HT-29 (cell line): Measurements from ENCODE around the gene TEDC1. TPM values are rescaled to one million over a fixed set of nuclear protein-coding genes. Genes with fewer than 3 reads are reported as not detected.
"Not testable (repeated sequence)": the region's sequence is repeated elsewhere in the genome, so short reads cannot be mapped to it uniquely, and the experiment has no call there.

Source experiments
- DNase-seq: peaks from one replicate; pipeline ENCODE4 v3.0.0-alpha.2; 2015; ENCODE audit warnings: low spot score
- total RNA-seq: library from RNA; depleted of rRNA; stranded (reverse); fragments of >200 nt; shearing (Covaris generic); gene quantifications from 2 replicates; pipeline ENCODE4 v1.2.3, GENCODE V29; 2014; rRNA removed

The TEDC1 gene
- total RNA-seq, 1 experiment from 2014 or later: 140 TPM

DNA sequence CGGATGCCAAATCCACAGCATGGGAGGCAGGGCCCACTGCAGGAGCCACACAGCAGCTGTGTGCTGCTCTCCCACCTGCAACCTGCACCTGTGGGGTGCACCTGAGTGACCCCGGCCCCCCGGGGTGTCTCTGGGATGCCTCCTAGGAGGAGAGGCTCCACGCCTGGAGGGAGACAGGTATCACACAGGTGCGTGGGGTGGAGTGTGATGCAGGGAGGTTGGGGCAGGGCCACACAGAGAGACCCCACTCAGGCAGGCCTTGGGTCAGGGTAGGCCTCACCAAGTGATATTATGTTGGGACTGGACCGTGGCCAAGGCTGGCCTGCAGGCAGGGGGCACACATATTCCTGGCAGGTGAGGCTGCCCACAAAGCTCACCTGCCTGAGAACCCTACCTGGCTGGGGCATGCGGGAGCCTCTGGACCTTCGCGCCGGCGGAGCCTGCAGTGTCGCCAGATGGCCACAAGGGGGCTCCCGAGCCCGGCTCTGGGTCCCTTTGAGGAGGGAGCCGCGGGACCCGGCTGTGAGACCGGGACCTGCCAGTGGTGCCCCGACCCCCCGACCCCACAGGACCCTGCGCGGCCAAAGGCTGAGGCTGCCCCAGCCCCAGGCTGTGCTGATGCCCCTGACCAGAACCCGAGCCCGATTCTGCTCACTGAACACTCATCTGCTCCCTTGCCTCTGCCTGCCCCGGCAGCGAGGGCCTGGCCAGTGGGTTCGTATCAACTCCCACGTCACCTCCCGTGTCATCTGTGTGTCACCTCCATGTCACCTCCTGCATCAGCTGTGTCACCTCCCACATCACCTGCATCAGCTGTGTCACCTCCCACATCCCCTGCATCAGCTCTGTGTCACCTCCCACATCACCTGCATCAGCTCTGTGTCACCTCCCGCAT, 46.8 kb downstream of the TEDC1 start:
- DNase-seq: peak; percentile 53

GRCh38 chr14:105538481-105539049, 47.5 kb downstream of the TEDC1 start:
- DNase-seq: no peak

DNA sequence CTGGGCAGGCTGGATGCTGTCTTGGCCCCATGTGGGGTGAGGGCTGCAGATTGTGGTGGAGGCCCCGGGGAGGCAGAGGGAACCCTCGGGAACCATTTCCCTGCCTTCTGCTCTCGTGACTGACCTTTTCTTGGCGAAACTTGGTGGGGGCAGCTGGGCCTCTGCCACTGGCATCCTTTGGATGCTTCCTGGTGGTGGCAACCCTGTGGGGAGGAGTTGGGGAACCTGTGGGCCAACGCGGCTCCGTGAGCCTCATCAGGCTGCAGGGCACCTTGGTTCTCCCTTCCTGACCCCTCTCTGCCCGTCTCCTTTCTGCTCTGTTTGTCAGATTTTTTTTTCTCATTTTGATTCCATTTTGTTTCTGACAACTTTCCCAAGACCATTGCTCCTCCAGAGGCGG, 49.8 kb downstream of the TEDC1 start:
- DNase-seq: no peak

DNA sequence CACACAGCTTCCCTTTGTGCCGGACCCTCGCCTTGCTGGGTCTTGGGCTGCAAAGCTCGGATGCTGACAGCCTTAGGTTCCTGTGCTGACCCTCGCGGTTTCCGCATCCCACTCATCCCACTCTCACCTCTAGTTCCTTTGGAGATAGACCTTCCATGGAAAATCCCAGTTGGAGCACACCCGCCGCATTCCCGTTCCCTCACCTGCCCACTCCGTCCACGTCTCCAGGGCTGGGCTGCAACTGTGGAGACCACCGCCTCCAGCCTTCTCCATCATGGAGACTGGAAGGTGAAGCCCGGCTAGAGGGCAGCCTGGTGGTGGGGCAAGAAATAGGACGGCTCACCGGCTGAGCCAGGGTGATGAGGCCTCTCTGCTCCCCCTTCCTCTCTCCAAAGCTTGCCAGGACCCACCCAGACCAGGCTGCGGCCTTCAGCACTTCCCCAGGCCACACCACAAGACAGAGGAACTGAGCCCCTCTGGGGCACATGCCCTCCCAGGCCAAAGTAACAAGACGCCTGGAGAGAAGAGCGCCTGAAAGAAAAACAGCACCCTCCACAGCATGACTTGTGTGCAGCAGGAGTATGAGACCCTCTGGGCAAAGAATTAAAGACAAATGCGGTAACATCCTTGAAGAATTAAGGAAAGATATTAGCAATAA, 50.3 kb downstream of the TEDC1 start:
- DNase-seq: no peak

DNA sequence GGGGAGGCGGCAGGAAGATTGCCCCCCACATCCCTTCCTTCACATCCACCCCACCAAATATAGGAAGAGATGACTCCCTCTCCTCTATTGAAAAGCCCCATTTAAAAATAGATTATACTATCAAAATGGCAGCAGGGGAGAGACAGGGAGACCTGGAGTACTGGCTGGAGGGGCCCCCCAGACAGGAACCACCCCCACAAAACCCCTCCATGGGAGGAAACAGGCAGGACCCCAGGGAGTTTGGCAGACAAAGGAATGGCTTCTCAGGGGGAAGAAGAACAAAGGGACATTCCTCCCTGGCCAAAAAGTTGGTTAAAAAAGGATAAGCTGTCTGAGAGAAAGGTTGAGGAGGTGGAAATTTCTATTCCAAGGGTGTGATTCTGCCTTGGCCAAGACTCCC, 54.6 kb downstream of the TEDC1 start:
- DNase-seq: not testable (repeated sequence)

DNA sequence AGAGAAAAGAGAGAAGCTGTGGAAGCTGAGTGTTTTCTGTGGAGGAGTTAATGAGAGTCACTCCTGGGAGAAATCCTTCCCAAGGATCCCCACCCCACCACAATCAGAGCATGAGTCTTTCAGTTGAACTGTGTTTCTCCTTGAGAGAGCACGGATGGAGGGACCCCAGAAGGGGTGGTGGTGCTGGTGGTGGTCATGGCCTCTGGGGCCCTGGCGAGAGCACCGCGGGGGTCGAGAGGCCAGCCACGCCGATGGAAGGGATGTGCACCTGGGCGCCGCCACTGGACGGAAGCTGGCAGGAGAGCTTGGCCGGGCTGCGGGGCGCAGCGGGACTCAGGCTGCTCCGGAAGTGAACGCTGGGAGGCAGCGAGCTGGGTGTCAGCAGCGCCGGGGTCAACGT, 55.4 kb downstream of the TEDC1 start:
- DNase-seq: not testable (repeated sequence)

DNA sequence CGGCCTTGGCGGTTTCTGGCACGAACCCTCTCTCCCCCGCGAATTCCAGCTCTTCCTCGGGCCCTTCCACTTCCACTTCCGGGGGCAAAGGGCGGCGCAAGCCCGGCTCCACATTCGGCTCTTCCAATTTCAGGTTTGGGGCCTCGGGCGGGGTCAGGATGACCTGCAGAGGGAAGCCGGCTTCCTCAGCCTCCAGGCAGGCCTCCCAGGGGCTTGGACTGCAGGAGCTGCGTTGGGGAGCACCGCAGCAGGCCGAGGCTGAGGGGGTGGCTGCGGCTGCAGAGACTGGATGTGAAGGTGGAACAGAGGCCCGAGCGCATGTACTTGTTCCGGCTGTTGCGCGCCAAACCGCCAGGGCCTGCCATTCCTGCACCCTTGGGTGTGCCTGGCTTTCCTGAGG, 56.0 kb downstream of the TEDC1 start:
- DNase-seq: not testable (repeated sequence)

GRCh38 chr14:105547741-105548169, 56.7 kb downstream of the TEDC1 start:
- DNase-seq: no peak

Other genes starting within 250 kb of the TEDC1 start
- gene BTBD6, start 242.7 kb upstream of the TEDC1 start, total RNA-seq: 65.8 and 72.3 TPM in 2 replicates
- gene BRF1, start 190.2 kb upstream of the TEDC1 start, total RNA-seq: 46.6 and 50.2 TPM in 2 replicates
- gene PACS2, start 176.5 kb upstream of the TEDC1 start, total RNA-seq: 65.6 and 65.7 TPM in 2 replicates
- not detected in 2 replicates for gene TEX22, start 92.7 kb upstream of the TEDC1 start, total RNA-seq
- 120 and 136 TPM in 2 replicates for gene MTA1, start 71.4 kb upstream of the TEDC1 start, total RNA-seq
- 267 and 274 TPM in 2 replicates for gene CRIP2, start 16.4 kb upstream of the TEDC1 start, total RNA-seq
- gene CRIP1, start 4.4 kb upstream of the TEDC1 start, total RNA-seq: 667 and 791 TPM in 2 replicates
- 0.31 and 0.65 TPM in 2 replicates for gene TMEM121, start 35.3 kb downstream of the TEDC1 start, total RNA-seq